Cardiac septum (tissue), 1 donor: ENCODE data around the gene SHH. TPM values are rescaled to one million over a fixed set of nuclear protein-coding genes. Genes with fewer than 3 reads are reported as not detected.

Source experiments
- DNase-seq: peaks from one replicate; pipeline ENCODE4 v3.0.0-alpha.2; 2020; ENCODE audit warnings: low spot score
- intact Hi-C: fragments of 100-400 bp; cut with DNase I; formaldehyde crosslinking; loops from one replicate; pipeline ENCODE4 v1.14.0; 2022
- total RNA-seq: library from RNA; stranded (reverse); fragmentation: NEBNext Ultra II Directional; extraction: Animal tissue kit (Norgen Biotek cat#: 25700); gene quantifications from one replicate; pipeline ENCODE4 v1.2.1, GENCODE V29; 2021
- donor health status: DM: no; HTN: no; CAD: no.

Gene SHH
- total RNA-seq, 1 donor from 2014 or later, result not detected

DNA sequence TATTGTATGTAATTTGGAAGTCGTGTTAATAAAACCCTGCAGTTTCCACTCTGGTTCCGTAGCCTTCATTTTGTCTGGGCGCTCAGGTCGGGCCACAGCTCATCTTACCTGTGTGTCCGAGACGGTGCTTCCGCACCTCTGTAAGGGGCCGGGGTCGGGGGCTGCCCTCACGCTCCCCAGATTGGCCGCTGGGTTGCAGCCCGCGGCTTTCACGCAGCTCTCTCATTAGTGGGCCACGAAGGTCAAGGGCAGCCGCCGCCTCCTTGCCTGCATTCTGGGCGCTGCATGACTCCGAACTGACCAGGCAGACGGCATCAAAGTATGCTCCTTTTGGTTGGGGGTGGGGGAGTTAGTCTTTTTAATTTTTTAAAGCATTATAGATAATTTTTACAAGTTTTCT, 30.8 kb downstream of the SHH start:
- intact Hi-C loops, result no loop called here
- DNase-seq, result no peak

DNA sequence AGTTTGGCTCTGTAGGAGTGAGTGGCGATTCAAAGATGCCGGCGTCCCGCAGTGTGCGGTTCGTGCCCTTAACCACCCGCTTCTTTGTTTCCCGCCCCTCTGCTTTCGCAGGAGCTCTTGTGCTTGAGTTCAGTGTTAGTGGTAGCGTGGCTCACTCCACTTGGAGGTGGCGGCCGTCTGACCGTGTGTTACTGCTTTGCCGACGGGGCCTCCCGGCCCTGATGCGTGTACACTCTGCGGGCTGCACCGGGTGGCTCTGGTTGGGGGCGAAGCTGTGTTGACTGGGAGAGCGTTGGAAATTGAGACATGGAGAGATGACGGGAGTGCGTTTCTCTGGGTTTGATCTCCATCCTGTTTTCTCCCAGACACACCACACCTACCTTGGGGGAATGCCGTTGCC, 31.4 kb downstream of the SHH start:
- intact Hi-C loops, result no loop called here
- DNase-seq, result no peak

DNA sequence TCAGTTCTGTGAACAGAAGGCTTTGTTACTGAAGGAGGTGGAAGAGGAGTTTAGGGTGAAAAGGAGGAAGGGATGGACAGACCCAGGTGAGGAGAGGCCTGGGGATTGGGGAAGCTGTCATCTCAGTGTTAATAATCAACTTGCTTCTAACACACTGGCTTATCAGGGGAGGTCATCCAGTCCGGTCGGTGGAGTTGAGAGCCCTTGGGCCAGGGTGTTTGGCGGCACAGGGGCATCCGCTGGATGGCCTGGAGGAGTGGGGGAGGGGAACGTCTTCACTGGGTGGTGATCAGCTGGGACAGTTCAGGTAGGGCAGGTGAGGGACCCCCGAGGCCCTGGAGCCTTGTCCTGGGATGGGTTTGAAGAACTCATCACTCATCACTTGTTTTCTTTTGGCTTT, 33.9 kb downstream of the SHH start:
- intact Hi-C loops, result no loop called here
- DNase-seq, result no peak

DNA sequence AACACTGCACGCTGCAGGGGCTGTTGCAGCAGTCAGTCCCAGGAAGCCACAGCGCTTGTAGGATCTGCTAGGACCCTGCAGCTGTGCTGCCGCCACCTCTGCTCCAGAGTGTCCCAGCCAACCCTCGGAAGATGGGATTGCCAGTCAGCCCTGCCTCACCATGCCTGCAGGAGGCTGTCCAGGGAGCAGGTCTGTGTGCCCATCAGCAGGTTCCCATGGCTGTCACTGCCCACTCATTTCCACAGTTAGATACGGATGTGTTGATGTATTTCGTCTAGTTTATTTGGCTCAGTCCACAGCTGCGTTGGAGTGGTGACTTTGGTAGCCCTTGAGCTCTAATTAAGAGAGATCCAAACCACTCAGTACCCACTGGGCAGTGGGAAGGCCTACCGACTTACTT, 35.7 kb downstream of the SHH start:
- intact Hi-C loops, result no loop called here
- DNase-seq, result no peak

DNA sequence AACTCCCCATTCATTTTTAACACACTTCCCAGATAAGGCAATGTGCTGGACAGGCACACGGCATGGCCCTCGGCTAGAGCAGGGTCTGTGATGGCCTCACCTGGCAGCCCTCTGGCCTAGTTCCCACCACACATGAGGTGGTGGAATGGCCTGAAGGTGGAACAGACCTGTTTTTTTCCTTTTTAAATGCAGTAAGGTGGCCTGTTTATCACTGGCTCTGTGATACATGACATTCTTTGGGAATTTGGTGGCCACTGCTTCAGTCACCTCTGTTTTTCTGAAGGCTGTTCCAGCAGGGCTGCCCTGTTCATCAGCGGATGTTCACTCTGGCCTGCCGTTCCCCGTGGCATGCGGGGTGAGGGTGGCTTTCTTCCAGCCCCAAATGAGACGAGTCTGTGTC, 36.6 kb downstream of the SHH start:
- intact Hi-C loops, result no loop called here
- no peak for DNase-seq

DNA sequence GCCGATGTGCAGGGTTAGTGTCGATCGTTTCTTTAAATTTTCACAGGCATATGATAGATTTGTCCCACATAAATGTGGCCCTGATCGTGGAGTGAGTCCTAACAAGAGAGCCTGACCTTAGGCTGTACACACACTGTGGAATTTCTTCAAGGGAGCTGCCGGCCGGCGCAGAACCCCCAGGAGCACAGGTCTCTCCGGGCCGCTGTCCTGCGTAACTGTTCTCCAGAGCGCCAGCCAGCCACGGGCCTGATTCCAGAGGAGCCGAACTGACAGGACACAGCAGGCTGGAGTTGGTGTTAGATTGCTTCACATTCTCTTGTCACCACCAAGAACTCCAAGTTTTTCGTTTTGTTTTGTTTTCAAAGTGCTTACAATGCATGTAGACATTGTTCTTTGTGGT, 37.3 kb downstream of the SHH start:
- intact Hi-C loops, result no loop called here
- no peak for DNase-seq

DNA sequence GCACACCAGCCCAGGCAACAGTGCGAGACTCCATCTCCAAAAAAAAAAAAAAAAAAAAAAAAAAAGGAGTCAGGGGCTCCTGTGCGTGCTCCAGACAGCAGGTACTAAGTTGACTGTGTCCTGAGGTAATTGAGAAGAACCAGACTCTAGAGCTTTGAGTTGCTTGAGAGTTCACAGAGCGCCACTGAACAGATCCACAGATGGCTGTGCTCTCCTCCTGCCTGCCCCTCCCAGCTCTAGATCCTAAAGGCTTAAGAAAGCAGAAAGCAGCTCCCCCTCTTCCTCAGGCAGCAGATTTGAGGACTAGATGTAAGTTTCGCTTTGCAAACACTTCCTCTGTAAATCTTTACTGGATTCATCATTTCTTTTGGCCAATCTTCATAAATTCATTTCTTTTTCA, 38.7 kb downstream of the SHH start:
- intact Hi-C loops, result no loop called here
- no peak for DNase-seq

DNA sequence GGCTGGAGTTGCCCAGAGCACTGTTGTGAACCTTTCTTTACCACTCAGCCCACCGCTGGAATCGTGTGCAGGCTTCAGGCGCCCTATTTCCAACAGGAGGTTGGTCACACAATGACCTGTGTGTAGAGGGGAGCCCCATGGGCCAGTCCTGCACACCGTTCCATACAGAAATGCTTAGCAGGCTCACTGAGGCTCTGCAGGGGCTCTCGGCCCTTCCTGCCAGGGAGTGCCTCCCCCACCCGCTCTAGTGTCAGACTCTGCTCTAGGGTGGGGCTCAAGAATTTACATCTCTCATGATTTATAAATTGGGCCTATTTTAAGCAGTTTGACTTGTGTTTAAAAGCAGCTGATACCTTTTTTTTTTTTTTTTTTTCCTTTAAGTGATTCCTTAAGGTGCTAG, 42.0 kb downstream of the SHH start:
- intact Hi-C loops, result no loop called here

DNA sequence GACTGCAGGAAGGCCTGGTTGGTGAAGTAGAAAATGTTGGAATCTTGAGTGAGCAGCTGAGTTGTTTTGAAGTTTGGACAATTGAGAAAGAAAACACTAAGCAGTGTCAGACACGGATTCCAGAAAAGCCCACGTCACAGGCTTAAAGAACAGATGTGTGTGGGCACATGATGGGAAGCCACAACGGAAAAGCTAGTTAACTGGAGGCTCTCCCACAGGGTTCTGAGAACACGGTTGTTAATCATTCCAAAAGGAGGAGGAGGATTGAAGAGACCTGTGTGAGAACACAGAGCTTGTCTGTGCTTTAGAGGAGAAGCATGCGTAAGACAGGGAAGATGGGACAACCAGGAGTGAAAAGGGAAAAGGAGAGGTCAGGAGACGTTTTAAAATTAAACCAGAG, 42.6 kb downstream of the SHH start:
- intact Hi-C loops, result loop anchor here (10.0 kb wide), 1 partner anchor 395 kb away; no protein-coding TSS in a partner anchor

More for the DNA sequence above, 42.0 kb downstream of the SHH start:
- no peak for DNase-seq

DNA sequence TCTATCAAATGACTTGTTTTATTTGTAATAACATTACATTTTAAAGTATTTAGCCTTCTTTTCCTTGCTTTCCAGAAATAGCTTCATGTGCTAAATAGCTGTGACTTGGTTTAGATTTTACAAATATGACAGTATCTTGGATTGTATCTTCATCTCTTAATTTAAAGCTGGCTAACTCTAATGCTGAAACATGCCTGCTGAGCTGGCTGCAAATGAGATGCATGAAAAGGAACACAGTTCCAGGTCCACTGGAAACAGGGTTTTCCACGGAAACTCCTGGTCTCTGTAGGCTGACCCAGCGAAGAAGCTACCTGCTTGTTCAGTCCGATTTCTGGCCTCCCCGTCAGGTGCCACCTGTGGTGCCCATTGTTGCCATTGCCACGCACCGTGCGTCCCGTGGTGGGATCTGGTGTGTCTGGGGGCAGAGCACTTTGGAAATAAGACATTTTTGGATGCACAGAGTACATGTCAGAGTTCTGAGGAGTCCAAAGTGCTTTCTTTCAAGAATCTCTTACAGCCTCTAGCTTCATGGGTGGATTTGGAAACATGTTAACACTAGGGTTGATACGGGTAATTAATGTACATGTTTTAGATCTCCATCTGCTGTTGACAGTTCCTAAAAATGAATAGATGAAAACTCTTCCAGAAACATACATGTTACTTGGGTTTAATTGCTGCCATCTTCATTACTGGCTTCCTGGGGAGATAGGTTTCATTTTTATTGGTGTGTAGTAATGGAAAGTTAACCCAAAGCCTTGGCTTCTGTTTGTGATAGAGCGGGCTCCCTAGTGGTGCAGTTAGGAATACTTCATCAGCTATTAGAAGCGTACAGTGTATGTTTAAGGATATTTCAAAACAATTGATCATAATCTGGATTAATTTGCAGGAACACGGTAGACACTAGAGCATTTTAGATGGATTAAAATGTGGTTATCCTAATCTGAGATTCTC, 45.0 kb downstream of the SHH start:
- DNase-seq, result no peak
- intact Hi-C loops, result loop anchor here (10.0 kb wide), 1 partner anchor 392 kb away; no protein-coding TSS in a partner anchor

More for the DNA sequence above, 42.6 kb downstream of the SHH start:
- DNase-seq, result no peak

DNA sequence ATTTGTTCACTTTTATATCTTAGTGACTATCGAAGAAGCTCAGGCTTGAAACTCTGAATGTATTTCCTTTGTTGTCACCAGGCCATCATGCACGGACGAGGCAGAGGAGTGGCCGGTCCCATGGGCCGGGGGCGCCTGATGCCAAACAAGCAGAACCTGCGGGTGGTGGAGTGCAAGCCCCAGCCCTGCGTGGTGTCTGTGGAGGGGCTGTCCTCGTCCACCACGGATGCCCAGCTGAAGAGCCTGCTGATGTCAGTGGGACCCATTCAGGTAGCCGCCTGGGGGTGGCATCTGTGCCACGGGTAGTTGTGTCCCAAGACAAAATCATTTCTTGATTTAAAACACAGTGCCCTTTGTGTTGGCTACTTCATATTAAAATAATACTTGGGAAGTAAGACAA, 45.9 kb downstream of the SHH start:
- DNase-seq, result no peak
- intact Hi-C loops, result loop anchor here (10.0 kb wide), 1 partner anchor 392 kb away; no protein-coding TSS in a partner anchor

DNA sequence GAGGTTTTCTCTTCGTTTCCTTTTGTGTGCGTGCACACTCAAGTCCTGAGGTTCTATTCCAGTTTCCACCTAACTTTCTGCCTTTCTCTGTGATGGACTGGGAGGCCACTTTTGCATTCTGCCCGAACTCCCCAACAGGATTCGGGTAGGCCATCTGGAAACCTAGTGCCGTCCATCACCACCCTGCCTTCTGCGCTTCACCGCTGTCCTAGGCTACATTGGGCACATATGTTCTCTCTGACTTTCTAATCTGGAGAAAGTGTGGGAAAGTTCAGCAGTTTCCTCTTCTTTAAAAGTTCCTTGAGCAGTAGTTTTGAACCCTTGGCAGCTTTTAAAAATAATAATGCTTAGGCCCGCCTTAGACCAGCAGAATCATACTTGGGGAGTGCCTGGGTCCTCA, 46.8 kb downstream of the SHH start:
- no peak for DNase-seq
- intact Hi-C loops, result loop anchor here (10.0 kb wide), 1 partner anchor 391 kb away; no protein-coding TSS in a partner anchor

DNA sequence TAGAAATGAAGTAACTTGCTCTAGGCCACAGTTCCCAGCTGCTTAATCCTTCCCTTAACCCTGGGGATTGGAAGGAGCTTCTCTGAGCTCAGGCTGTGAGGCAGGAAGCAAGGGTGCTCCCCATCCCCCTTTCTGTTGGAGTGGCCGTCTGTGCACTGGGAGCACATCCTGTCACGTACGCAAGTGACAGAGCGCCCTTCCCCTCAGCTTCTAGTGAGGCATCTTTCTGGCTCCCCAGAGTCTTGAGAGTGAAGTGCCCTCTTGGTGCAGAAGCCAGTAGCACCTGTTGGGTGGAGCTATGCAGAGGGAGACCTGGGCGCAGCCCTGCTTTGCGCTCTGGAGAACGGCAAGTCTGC, 47.8 kb downstream of the SHH start:
- no peak for DNase-seq
- intact Hi-C loops, result loop anchor here (10.0 kb wide), 1 partner anchor 390 kb away; no protein-coding TSS in a partner anchor

DNA sequence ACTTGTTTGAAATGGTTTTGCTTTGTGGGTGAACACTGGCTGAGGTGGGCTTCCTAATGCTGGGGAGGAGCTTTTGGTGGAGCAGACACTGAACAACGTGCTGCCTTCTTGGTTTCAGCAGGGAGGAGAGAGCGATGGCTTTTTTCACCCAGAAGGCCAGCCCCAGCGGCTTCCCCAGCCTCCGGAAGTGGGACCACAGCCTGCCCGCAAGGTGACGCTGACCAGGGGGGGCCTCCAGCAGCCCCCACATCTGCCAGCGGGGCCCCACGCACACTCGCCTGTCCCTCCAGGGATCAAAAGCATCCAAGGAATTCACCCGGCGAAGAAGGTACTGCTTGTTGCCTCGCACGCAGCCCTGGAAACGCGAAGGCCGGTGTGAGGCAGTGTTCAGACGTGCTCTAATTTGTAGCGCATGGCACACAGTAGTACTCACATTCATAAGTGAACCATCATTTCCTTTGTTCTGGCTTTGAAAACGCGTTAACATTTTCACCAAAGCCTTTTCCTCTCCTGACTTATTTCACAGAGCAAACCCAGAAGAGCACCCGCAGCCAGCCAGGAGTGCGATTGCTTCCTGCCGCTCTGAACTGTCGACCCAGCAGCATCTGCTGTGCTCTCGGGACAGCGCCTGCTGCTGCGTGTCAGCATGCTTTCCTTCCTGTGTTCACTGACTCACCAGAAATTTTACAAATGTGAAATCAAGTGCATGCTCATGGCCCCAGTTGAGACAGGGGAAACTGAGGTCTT, 48.4 kb downstream of the SHH start:
- no peak for DNase-seq
- intact Hi-C loops, result loop anchor here (10.0 kb wide), 1 partner anchor 389 kb away; no protein-coding TSS in a partner anchor

DNA sequence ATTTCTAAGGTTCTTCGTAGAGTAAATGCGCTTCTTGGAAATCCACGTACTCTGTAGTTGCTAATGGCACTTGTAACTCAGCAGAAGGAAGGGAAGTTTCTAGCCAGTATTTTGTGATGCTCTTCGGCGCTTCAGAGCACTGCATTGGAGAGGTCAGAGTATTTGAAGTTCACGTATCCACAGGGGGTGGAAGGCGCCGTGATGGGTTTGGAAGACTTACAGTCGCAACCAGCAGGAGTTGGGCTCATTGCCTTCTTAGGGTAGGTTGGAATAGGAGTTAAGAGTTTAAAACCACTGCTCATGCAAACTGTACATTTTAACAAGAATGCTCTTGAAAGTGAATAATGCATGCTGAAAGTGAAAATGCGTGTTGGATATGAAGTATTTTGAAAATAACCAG, 49.1 kb downstream of the SHH start:
- no peak for DNase-seq
- intact Hi-C loops, result loop anchor here (10.0 kb wide), 1 partner anchor 388 kb away; no protein-coding TSS in a partner anchor

DNA sequence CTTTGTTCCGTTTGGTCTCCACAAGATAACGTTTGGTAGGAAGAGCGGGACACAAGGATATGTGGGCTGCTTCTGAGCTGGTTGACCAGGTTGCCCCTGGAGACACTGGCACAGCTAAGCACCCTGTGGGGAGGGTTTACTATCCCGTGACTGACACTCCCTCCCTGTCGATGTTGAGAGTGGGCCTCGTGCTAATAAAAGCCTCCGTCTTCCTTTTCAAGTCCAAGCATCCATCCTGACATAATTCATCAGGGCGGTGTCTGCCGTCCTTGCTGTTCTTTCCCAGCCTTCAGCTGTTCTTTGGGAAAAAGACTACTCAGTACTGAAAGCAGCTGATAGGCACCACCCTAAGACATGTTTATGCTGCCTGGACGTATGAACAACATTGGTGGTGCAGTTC, 49.6 kb downstream of the SHH start:
- intact Hi-C loops, result loop anchor here (10.0 kb wide), 1 partner anchor 388 kb away; no protein-coding TSS in a partner anchor
- no peak for DNase-seq

DNA sequence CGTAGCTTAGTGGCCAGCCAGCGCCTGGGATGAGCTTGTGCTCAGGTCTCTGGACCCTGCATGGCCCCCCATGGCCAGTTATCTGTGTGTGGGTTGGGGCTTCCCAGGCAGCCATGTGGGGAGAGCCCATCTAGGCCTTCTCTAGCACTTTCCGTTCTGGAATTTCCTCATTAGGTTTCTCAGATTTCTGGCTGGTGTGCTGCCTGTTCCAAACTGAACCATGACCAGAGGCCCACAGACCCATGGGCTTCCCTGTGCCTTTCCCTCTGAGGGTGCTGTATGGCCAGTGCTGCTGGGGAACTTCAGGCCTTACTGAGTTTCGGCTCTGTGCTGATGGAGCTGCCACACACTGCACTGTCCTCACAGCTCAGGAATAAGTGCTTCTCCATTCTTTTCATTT, 50.2 kb downstream of the SHH start:
- intact Hi-C loops, result loop anchor here (10.0 kb wide), 1 partner anchor 387 kb away; no protein-coding TSS in a partner anchor
- DNase-seq, result no peak

DNA sequence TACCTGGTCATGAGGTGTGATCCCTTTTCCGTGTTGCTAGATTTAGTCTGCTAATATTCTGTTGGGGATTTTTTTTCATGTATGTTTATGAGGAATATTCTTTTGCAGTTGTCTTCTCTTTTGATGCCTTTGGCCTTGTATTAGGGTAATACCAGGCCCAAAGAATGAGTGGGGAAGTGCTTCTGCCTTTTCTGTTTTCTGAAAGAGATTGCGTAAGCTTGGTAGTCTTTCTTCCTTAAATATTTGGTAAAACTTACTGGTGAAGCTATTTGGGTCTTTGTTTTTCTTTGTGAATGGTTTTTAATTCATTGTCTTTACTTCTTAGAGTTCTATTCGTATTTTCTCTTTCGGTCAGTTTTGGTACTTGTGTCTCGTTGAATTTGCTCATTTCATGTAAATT, 51.1 kb downstream of the SHH start:
- intact Hi-C loops, result loop anchor here (10.0 kb wide), 1 partner anchor 386 kb away; no protein-coding TSS in a partner anchor
- no peak for DNase-seq

DNA sequence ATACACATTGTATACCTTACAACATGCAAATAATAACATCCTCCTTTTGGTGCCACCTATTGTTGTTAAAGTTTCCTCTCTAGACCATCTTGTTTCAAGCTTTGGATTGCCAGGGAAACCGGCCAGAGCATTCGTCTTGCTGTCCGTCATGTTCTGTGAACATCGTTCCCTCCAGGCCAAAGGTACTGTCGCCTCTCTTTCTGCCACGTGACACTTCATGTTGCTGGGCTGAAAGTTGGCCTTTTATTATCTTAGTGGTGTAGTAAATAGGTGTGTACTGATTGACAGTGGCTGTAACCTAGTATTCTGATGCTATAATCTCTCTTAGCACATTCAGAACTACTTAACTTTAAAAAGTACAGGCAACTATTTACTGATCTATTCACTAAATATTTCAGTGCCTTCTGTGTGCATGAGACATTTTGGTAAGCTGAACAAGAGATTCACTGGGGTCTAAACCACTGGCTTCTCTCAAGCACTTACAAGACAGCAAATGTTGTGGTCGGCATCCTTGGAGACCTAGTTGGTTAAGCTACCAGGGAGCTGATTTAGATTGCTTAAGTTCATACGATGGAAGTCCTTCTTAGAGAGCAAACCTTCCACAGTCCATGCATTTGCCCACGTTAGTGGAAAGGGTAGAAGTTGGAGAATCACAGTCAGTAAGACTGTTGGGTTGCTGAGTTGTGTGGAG, 52.4 kb downstream of the SHH start:
- intact Hi-C loops, result loop anchor here (10.0 kb wide), 1 partner anchor 385 kb away; no protein-coding TSS in a partner anchor

DNA sequence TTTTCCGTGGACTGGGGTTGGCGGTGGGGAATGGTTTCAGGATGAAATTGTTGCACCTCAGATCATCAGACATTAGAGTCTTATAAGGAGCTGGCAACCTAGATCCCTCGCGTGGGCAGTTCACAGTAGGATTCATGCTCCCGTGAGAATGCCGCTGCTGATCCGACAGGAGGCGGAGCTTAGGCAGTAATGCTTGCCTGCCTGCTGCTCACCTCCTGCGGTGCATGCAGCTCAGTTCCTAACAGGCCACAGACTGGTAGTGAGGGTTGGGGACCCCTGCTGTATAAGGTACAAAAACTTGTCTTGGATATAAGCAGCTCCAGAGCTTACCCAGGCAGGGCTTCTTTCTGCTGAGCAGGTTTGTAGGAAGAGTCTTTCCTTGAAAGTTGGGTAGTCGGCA, 53.9 kb downstream of the SHH start:
- intact Hi-C loops, result no loop called here
- no peak for DNase-seq

More for the DNA sequence above, 52.4 kb downstream of the SHH start:
- no peak for DNase-seq
